Activated CD4-positive, alpha-beta T cell treated with anti-CD3 and anti-CD28 coated beads, Interleukin-2, amount 50 U/mL, for 16 hours (primary cell): Measurements from ENCODE around the gene LTO1.
"Not testable (repeated sequence)": the region's sequence is repeated elsewhere in the genome, so short reads cannot be mapped to it uniquely, and the experiment has no call there.

Experiments used
- DNase-seq: peaks from one replicate; pipeline ENCODE4 v3.0.0-alpha.2; 2020

The LTO1 gene

GRCh38 chr11:69630017-69630416 lies 45.1 kb downstream of the LTO1 start:
- no peak for DNase-seq

DNA sequence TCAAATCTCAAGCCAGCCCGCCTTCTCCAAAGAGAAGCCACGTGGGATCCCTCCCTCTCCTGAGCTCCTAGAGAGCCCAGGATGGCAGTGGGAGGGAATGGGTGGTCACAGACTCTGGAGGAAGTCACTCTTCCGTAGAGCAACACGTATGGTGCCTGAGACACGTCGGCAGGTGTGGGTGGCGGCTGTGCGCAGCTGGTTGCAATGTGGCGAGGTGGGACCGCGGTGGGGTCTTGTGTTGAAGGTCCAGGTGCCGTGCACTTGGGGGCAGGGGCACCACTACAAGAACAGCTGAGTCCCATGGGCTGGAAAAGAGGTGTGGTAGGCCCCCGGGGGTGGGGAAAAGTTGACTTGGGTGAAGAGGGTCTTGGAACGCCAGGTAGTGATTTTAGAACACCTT lies 47.6 kb downstream of the LTO1 start:
- no peak for DNase-seq

GRCh38 chr11:69625476-69625875 lies 49.7 kb downstream of the LTO1 start:
- no peak for DNase-seq

DNA sequence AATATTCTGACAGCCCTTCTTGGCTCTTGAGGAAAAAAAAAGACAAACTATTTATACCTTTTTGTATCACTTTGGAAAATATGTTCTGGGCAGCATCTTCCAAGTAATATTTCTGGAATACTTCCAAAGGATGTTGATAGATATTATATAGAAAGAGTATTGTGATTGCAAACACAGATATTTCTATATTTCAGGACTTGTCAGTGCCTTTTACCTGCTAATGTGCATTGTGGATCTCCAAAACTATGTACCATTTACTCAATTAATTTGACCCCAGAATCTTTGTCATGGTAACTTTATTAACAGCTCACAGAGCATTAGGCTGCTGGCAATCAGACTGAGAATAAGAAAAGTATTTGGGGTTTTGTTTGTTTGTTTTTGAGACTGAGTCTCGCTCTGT lies 50.9 kb downstream of the LTO1 start:
- DNase-seq, result no peak

DNA sequence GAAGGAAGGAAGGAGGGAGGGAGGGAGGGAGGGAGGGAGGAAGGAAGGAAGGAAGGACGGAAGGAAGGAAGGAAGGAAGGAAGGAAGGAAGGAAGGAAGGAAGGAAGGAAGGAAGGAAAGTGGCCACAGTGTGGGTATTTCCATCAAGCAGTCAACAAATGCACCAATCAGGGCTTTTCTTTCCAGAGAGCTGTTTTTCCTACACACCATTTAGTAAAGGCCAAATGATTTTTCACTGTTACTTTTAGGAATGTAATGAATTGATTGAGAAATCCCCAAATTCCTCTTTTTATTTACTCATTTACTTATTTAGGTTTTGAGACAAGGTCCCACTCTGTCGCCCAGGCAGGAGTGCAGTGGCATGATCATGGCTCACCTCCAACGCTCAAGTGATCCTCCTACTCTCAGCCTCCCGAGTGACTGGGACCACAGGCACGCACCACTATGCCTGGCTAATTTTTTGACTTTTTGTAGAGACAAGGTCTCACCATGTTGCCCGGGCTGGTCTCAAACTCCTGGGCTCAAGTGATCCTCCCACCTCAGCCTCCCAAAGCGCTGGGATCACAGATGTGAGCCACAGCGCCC lies 53.0 kb downstream of the LTO1 start:
- not testable (repeated sequence) for DNase-seq

DNA sequence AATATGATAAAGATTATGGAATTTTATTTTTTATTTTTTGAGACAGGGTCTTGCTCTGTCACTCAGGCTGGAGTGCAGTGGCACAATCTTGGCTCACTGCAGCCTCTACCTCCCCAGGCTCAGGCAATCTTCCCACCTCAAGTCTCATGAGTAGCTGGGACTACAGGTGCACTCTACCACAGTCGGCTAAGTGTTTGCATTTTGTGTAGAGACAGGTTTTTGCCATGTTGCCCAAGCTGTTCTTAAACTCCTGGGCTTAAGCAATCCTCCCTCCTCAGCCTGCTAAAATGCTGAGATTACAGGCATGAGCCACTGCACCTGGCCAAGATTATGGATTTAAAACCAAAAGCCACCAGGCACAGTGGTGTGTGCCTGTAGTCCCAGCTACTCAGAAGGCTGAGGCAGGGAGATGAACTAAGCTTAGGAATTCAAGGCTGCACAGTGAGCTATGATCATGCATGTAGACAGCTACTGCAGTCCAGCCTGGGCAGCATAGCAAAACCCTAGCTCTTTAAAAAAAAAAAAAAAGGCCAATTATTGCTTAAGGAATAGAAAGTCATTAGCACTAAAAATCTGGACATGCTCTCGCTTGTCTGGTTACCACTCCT lies 54.4 kb downstream of the LTO1 start:
- no peak for DNase-seq

- no peak for DNase-seq
Measured at GRCh38 chr11:69618237-69618636, 56.9 kb downstream of the LTO1 start.

DNA sequence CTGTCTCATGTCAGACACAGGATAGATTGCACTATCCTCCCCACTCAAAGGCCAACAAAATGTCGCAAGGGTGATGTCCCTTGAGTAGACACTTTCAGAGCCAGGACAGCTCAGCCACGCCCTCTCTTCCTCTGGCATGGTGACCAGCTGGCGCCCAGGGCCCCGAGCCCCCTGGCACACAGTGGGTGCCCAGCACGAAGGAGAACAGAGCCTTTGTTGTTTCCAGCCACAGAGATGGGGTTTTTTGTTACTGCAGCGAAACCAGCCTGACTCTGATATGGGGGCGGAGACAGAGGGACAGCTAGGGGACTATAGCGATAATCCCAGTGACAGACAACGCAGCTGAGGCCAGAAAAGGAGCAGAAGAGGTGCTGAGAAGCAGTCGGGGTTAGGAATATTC lies 57.5 kb downstream of the LTO1 start:
- no peak for DNase-seq

DNA sequence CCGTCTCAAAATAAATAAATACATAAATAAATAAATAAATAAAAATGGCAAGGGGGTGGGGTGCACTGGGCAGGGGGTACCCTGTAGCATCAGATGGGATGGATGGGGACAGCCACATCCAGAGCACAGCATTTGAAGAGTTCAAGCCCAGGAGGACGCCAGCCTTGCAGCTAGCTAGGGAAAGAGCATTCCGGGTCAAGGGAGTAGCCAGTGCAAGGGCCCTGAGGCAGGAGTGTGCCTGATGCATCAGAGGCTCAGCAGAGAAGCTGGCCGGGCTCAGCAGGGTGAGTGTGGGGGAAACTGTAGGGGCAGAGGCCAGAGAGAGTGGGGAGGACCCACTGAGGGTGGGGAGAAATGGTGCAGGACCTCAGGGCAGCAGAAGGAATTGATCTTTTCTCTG lies 57.9 kb downstream of the LTO1 start:
- no peak for DNase-seq
